Fibroblast of lung (primary cell): Measurements from ENCODE around the gene SLC5A6. TPM values are rescaled to one million over a fixed set of nuclear protein-coding genes. Genes with fewer than 3 reads are reported as not detected.

ENCODE experiments used
- DNase-seq, 2 donors: peaks; one replicate each; pipeline versions ENCODE4 v3.0.0 to v3.0.0-alpha.2; 2010; ENCODE audit warnings: low read depth in 2 of 2
- H2AFZ ChIP-seq: 2 replicates; pipeline ENCODE4 v1.5.1; 2012; ENCODE audit warnings: low read length, control low read depth, inconsistent platforms
- H3K27ac ChIP-seq: 2 replicates; pipeline ENCODE4 v1.5.1; 2011; ENCODE audit warnings: low read length, control low read depth; ENCODE audit not compliant: insufficient read depth
- H3K27me3 ChIP-seq: 2 replicates; pipeline ENCODE4 v1.5.1; 2011; ENCODE audit warnings: mild to moderate bottlenecking, low read length; ENCODE audit not compliant: control insufficient read depth, insufficient read depth
- H3K36me3 ChIP-seq: 2 replicates; pipeline ENCODE4 v1.5.1; 2011; ENCODE audit warnings: low read length; ENCODE audit not compliant: control insufficient read depth, insufficient read depth
- H3K4me1 ChIP-seq: 2 replicates; pipeline ENCODE4 v1.5.1; 2011; ENCODE audit warnings: low read length; ENCODE audit not compliant: control insufficient read depth, insufficient read depth; ENCODE audit errors: extremely low read depth
- H3K4me2 ChIP-seq: 2 replicates; pipeline ENCODE4 v1.5.1; 2011; ENCODE audit warnings: low read length, control low read depth; ENCODE audit not compliant: insufficient read depth; ENCODE audit errors: extremely low read depth
- H3K4me3 ChIP-seq, 4 experiments: fragments of 200-600 bp in 1 of 4; sonication (generic) in 1 of 4; replicated peaks in 1 of 4; 2 replicates each; pipeline ENCODE4 v1.5.1; 2011 to 2016; ENCODE audit warnings: low read length in 4 of 4, low read depth in 3 of 4, mild to moderate bottlenecking in 3 of 4, control low read depth in 2 of 4, inconsistent platforms in 1 of 4, mixed read lengths in 1 of 4; ENCODE audit not compliant: insufficient read depth in 1 of 4; ENCODE audit errors: control extremely low read depth in 1 of 4
- H3K79me2 ChIP-seq: 2 replicates; pipeline ENCODE4 v1.5.1; 2012; ENCODE audit warnings: mild to moderate bottlenecking, low read length, inconsistent platforms; ENCODE audit not compliant: control insufficient read depth, insufficient read depth
- H3K9ac ChIP-seq: 2 replicates; pipeline ENCODE4 v1.5.1; 2011; ENCODE audit warnings: mild to moderate bottlenecking, low read length, control low read depth; ENCODE audit not compliant: insufficient read depth
- H3K9me3 ChIP-seq: 2 replicates; pipeline ENCODE4 v1.5.1; 2012; ENCODE audit warnings: low read depth, low read length; ENCODE audit not compliant: control insufficient read depth, insufficient read depth
- H4K20me1 ChIP-seq: 2 replicates; pipeline ENCODE4 v1.5.1; 2011; ENCODE audit warnings: low read length; ENCODE audit not compliant: control insufficient read depth, insufficient read depth; ENCODE audit errors: extremely low read depth
- EZH2 ChIP-seq: IDR thresholded peaks from 2 replicates; pipeline ENCODE4 v1.5.1; 2012; ENCODE audit warnings: low read length, control low read depth, mild to moderate bottlenecking; ENCODE audit errors: missing control alignments
- polyA plus RNA-seq, 2 donors: library from polyadenylated mRNA; depleted of rRNA in 1 of 2; stranded (reverse) in 1 of 2; unstranded in 1 of 2; fragments of >200 nt; gene quantifications; 2 replicates each; pipeline ENCODE4 v1.2.1, GENCODE V29; 2011 to 2012; ENCODE audit warnings: missing spikeins in 1 of 2
- total RNA-seq: library from RNA; depleted of rRNA; stranded (reverse); fragments of >200 nt; gene quantifications from 2 replicates; pipeline ENCODE4 v1.2.1, GENCODE V29; 2014
- TF ChIP-seq, protein P1 (sequence below), 2 donors: IDR thresholded peaks in 1 of 2; conservative IDR thresholded peaks in 1 of 2; 1 replicate in 1 of 2; 2 replicates in 1 of 2; pipeline ENCODE4 v1.5.1; 2011 to 2012; ENCODE audit warnings: low read length in 2 of 2, control low read depth in 1 of 2, inconsistent platforms in 1 of 2, low read depth in 1 of 2, mild to moderate bottlenecking in 1 of 2

Gene SLC5A6
- total and polyA plus RNA-seq, 2 donors (not counting 1 experiment from before 2014, with no cell fraction given) = 11.5 to 13.9 TPM

DNA sequence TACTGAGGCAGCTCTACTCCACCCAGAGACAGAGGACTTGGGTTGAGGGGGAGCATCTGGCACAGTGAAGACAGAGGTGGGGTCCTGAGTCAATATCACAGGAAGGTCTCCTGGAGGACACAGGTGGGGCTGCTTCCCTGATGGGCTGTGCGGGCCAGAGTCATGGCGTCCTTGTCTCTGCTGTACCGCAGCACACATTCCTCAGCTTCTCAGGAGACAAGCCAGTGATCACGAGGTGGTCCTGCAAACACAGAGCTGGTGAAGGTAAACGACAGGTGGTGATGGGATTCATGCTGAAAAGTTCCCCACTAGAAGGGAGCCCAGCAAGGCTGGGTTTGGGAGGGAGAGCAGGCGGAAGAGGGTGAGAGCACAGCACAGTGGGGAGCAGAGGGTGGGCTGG, 53.6 kb downstream of the SLC5A6 start:
- TF ChIP-seq EZH2 = no peak
- TF ChIP-seq, protein P1, sequence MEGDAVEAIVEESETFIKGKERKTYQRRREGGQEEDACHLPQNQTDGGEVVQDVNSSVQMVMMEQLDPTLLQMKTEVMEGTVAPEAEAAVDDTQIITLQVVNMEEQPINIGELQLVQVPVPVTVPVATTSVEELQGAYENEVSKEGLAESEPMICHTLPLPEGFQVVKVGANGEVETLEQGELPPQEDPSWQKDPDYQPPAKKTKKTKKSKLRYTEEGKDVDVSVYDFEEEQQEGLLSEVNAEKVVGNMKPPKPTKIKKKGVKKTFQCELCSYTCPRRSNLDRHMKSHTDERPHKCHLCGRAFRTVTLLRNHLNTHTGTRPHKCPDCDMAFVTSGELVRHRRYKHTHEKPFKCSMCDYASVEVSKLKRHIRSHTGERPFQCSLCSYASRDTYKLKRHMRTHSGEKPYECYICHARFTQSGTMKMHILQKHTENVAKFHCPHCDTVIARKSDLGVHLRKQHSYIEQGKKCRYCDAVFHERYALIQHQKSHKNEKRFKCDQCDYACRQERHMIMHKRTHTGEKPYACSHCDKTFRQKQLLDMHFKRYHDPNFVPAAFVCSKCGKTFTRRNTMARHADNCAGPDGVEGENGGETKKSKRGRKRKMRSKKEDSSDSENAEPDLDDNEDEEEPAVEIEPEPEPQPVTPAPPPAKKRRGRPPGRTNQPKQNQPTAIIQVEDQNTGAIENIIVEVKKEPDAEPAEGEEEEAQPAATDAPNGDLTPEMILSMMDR (conservative IDR thresholded peaks at IDR 0.05 in 1 of 2, IDR thresholded peaks at IDR 0.05 in 1 of 2; ENCODE audit: low read depth in 1 of 2, low read length in 2 of 2) = no peak
- no peak overlapping the region for H2AFZ ChIP-seq
- no peaks in the 10 kb centered on the region for H4K20me1 ChIP-seq
- peaks cover 8% of the 10 kb centered on the region for H3K27me3 ChIP-seq
- H3K4me2 ChIP-seq = no peak overlapping the region
- H3K4me1 ChIP-seq = no peaks in the 10 kb centered on the region
- no peaks in the 10 kb centered on the region for H3K36me3 ChIP-seq
- no peak overlapping the region for H3K4me3 ChIP-seq
- H3K27ac ChIP-seq = no peak overlapping the region
- H3K79me2 ChIP-seq = no peaks in the 10 kb centered on the region
- H3K9ac ChIP-seq = no peak overlapping the region
- no peaks in the 10 kb centered on the region for H3K9me3 ChIP-seq
- DNase-seq = no peak

DNA sequence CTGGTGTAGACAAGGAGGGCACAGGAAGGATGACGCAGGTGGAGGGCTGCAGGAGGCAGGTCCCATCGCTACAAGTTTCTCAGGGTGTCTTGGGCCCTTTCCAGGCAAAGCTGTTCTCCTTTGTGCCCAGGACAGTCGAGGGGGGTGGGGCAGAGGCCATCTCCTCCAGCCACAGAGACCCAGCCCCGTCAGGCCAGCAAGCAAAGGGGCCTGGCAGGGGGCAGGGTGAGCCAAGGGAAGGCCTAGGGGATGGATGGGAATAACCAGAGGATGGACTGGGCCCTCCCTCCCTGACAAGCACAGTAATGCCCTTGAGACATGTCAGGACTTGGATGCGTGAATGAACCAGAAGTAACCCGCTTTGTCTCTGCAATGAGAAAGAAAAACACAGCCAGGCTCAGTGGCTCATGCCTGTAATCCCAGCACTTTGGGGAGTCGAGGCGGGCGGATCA, 57.0 kb downstream of the SLC5A6 start:
- Histone ChIP-seq H3K9ac (no peak overlapping the region), H3K9me3 (no peaks in the 10 kb centered on the region), H4K20me1 (no peaks in the 10 kb centered on the region), H3K4me2 (no peak overlapping the region), H3K36me3 (no peaks in the 10 kb centered on the region), H3K27ac (no peak overlapping the region), H3K79me2 (no peaks in the 10 kb centered on the region), H3K4me3 (no peak overlapping the region), H3K4me1 (no peaks in the 10 kb centered on the region), H3K27me3 (peaks cover 20% of the 10 kb centered on the region), H2AFZ (no peak overlapping the region)
- TF ChIP-seq EZH2 = no peak
- DNase-seq = no peak

DNA sequence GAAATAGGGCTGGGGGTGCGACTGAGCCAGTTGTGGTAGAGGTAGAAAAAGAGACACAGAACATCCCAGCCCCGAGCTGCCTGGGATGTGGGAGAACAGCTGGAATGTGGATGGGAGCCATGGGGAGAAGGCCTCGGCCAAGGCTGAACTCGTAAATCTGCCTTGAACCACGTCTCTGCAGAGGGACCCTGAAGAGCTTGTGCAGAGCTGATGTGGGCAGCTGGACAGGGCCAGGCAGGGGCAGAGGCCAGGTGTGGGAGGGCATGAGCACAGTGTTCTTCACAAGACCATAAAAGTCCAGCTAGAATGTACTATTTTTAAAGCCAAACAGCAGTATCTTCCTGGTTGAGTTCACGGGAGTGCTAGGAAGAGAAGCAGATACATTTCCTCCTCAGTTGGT, 57.6 kb downstream of the SLC5A6 start:
- Histone ChIP-seq H2AFZ (no peak overlapping the region), H3K4me2 (no peak overlapping the region), H3K9me3 (no peaks in the 10 kb centered on the region), H3K9ac (no peak overlapping the region), H3K4me1 (no peaks in the 10 kb centered on the region), H3K4me3 (no peak overlapping the region), H3K27me3 (peaks cover 21% of the 10 kb centered on the region), H4K20me1 (no peaks in the 10 kb centered on the region), H3K79me2 (no peaks in the 10 kb centered on the region), H3K36me3 (no peaks in the 10 kb centered on the region), H3K27ac (no peak overlapping the region)
- no peak for DNase-seq
- no peak for TF ChIP-seq EZH2
- TF ChIP-seq, protein P1 (conservative IDR thresholded peaks at IDR 0.05 in 1 of 2, IDR thresholded peaks at IDR 0.05 in 1 of 2; ENCODE audit: low read depth in 1 of 2, low read length in 2 of 2) = no peak
